ENCODE measurements around the gene ATXN3L.

GRCh38 chrX:13367950-13368349 is 48.1 kb upstream of the ATXN3L start:
- TF ChIP-seq CTCF (conservative IDR thresholded peaks at IDR 0.05; ENCODE audit: low read length): no peak
- no peak for TF ChIP-seq EZH2phosphoT487 (IDR thresholded peaks at IDR 0.05; ENCODE audit: borderline replicate concordance)
